Neural cell (in vitro differentiated cells): ENCODE results near the gene INTS11. TPM values are rescaled to one million over a fixed set of nuclear protein-coding genes. Genes with fewer than 3 reads are reported as not detected.

Experiments used
- H2AFZ ChIP-seq: fragments of 200-600, 300-800 bp; sonication (generic), shearing (Covaris generic); 2 replicates; pipeline ENCODE4 v1.6.0; 2014; ENCODE audit warnings: low read depth, mild to moderate bottlenecking, antibody characterized with exemption, low read length, moderate library complexity
- H3F3A ChIP-seq: fragments of 200-600 bp; shearing (Covaris generic); 2 replicates; pipeline ENCODE4 v1.6.1; 2016; ENCODE audit warnings: mild to moderate bottlenecking, moderate library complexity, mixed read lengths, antibody characterized with exemption, low read length; ENCODE audit not compliant: insufficient read depth, poor library complexity, severe bottlenecking
- H3K27ac ChIP-seq: fragments of 200-600, 300-800 bp; sonication (generic), shearing (Covaris generic); 2 replicates; pipeline ENCODE4 v1.5.1; 2014; ENCODE audit warnings: mild to moderate bottlenecking, low read length, moderate library complexity
- H3K27me3 ChIP-seq: fragments of 300-800, 200-600 bp; sonication (generic), shearing (Covaris generic); 2 replicates; pipeline ENCODE4 v1.6.0; 2014; ENCODE audit warnings: mild to moderate bottlenecking, low read depth, low read length, moderate library complexity; ENCODE audit not compliant: insufficient read depth
- H3K36me3 ChIP-seq: fragments of 300-800, 200-600 bp; sonication (generic), shearing (Covaris generic); 2 replicates; pipeline ENCODE4 v1.5.1; 2014; ENCODE audit warnings: mild to moderate bottlenecking, antibody characterized with exemption, low read length, moderate library complexity; ENCODE audit not compliant: insufficient read depth
- H3K4me2 ChIP-seq: fragments of 300-800, 200-600 bp; sonication (generic), shearing (Covaris generic); 2 replicates; pipeline ENCODE4 v1.6.0; 2014; ENCODE audit warnings: mild to moderate bottlenecking, low read length
- H3K4me3 ChIP-seq: fragments of 300-800, 200-600 bp; sonication (generic), shearing (Covaris generic); 2 replicates; pipeline ENCODE4 v1.5.1; 2014; ENCODE audit warnings: mild to moderate bottlenecking, low read length, moderate library complexity
- H3K79me2 ChIP-seq: fragments of 200-600 bp; shearing (Covaris generic); replicated peaks from 2 replicates; pipeline ENCODE4 v1.6.0; 2014; ENCODE audit warnings: mild to moderate bottlenecking, low read length, moderate library complexity; ENCODE audit not compliant: insufficient read depth
- H3K9ac ChIP-seq: fragments of 300-800, 200-600 bp; sonication (generic), shearing (Covaris generic); 2 replicates; pipeline ENCODE4 v1.6.1; 2016; ENCODE audit warnings: mild to moderate bottlenecking, low read length, mixed read lengths
- H3K9me2 ChIP-seq: fragments of 200-600 bp; shearing (Covaris generic); 2 replicates; pipeline ENCODE4 v1.6.1; 2016; ENCODE audit warnings: mild to moderate bottlenecking, low read length, mixed read lengths; ENCODE audit not compliant: insufficient read depth
- H3K9me3 ChIP-seq: fragments of 200-600, 300-800 bp; sonication (generic), shearing (Covaris generic); 2 replicates; pipeline ENCODE4 v1.6.1; 2016; ENCODE audit warnings: mild to moderate bottlenecking, mixed run types, low read length, moderate library complexity, mixed read lengths
- H4K20me1 ChIP-seq: fragments of 200-600 bp; shearing (Covaris generic); 2 replicates; pipeline ENCODE4 v1.6.1; 2016; ENCODE audit warnings: mild to moderate bottlenecking, mixed run types; ENCODE audit not compliant: insufficient read depth
- EP300 ChIP-seq: fragments of 450-650 bp; conservative IDR thresholded peaks from 2 replicates; pipeline ENCODE4 v1.6.1; 2014; ENCODE audit warnings: antibody characterized with exemption, mild to moderate bottlenecking, moderate library complexity; ENCODE audit not compliant: poor library complexity, severe bottlenecking
- EZH2 ChIP-seq: fragments of 200-600, 300-800 bp; shearing (Covaris generic), sonication (generic); IDR thresholded peaks from 2 replicates; pipeline ENCODE4 v1.6.1; 2014; ENCODE audit warnings: antibody characterized with exemption, low read length, borderline replicate concordance, mild to moderate bottlenecking; ENCODE audit not compliant: insufficient read depth, poor library complexity, severe bottlenecking
- MXI1 ChIP-seq: fragments of 450-650 bp; conservative IDR thresholded peaks from 2 replicates; pipeline ENCODE4 v1.6.1; 2014; ENCODE audit warnings: antibody characterized with exemption, mild to moderate bottlenecking; ENCODE audit not compliant: poor library complexity, severe bottlenecking
- POLR2AphosphoS5 ChIP-seq: IDR thresholded peaks from 2 replicates; pipeline ENCODE4 v1.6.1; 2012
- RAD21 ChIP-seq: fragments of 450-650 bp; conservative IDR thresholded peaks from 2 replicates; pipeline ENCODE4 v1.6.1; 2014; ENCODE audit warnings: antibody characterized with exemption, mild to moderate bottlenecking, moderate library complexity
- SMC3 ChIP-seq: fragments of 450-650 bp; conservative IDR thresholded peaks from 2 replicates; pipeline ENCODE4 v1.6.1; 2014; ENCODE audit warnings: antibody characterized with exemption, mild to moderate bottlenecking, moderate library complexity; ENCODE audit not compliant: poor library complexity
- TAF1 ChIP-seq: IDR thresholded peaks from 2 replicates; pipeline ENCODE4 v1.6.1; 2012; ENCODE audit warnings: low read depth
- polyA plus RNA-seq: library from polyadenylated mRNA; depleted of rRNA; stranded (reverse); fragments of >200 nt; gene quantifications from 2 replicates; pipeline ENCODE4 v1.2.3, GENCODE V29; 2014
- TF ChIP-seq, protein P1 (sequence below): IDR thresholded peaks from 2 replicates; pipeline ENCODE4 v1.6.1; 2012; ENCODE audit warnings: borderline replicate concordance
- TF ChIP-seq, protein P2 (sequence below): fragments of 450-650 bp; IDR thresholded peaks from 2 replicates; pipeline ENCODE4 v1.5.1; 2014; ENCODE audit warnings: antibody characterized with exemption, mild to moderate bottlenecking, moderate library complexity; ENCODE audit not compliant: poor library complexity, severe bottlenecking

The INTS11 gene
- polyA plus RNA-seq, 1 donor from 2014 or later: 131 TPM

DNA sequence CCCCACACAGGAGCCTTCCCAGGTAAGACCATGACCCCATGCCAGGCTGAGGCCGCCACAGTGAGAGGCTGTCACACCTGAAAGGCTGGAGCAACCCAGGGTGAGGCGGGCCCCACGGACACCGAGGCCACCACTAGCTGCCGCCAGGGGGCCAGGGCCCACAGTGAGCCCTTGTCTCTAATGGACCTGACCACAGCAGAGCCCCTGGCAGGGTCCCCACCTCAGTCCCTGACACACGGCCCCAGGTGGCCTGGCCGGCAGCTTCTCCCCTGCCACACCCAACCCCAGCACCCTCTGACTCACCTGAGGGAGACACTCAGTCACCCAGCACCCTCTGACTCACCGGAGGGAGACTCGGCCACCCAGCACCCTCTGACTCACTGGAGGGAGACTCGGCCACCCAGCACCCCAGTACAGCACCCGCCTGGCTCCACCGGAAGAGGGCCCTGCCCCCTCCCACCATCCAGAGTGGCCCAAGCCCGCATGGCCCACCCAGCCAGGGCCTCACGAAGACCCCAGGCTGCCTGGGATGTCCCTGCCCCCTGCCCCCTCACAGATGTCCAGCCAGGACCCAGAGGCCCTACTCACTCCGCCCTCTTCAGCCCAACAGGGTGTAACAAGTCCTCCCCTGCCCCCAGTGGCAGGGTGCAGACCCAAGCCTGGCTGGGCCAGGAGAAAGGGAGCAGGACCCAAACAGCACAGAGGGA lies 20.3 kb upstream of the INTS11 start:
- Histone ChIP-seq H4K20me1 (peaks cover 13% of the 10 kb centered on the region), H3K9ac (no peak overlapping the region), H3K79me2 (peaks cover 12% of the 10 kb centered on the region)

DNA sequence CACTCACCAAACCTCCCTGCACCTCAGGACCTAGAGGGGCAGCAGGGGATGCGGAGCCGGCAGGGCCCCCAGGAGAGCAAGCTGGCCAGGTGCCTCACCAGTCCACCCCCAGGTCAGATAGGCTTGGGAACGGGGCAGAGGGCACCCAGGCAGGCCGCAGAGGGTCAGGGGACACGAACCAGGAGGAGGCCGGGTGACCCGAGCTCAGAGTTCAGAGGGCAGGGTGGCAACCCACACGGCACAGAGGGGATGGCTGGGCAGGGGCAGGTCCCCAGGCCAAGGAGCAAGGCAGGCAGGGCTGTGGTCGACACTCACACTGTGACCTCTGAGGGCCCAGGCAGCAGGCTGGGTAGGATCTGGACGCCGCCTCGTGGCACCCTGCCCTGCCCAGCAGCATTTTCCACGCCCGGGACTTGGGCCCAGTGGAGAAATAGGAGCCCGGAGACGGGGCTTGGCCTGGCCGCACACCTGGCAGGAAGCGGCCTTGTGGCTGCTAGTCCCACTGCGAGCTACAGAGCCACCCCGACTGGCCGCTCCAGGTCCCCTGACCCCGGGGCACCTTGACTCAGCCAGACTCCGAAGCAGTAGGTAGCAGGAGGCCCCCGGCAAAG lies 19.5 kb upstream of the INTS11 start:
- Histone ChIP-seq H3K79me2 (peaks cover 12% of the 10 kb centered on the region), H4K20me1 (peaks cover 13% of the 10 kb centered on the region), H3K9me3 (no peaks in the 10 kb centered on the region), H3K9ac (no peak overlapping the region), H3K4me3 (no peak overlapping the region), H3K27me3 (no peaks in the 10 kb centered on the region), H2AFZ (no peak overlapping the region), H3K36me3 (no peaks in the 10 kb centered on the region), H3K27ac (no peak overlapping the region), H3K9me2 (no peaks in the 10 kb centered on the region), H3K4me2 (no peak overlapping the region), H3F3A (no peaks in the 10 kb centered on the region)
- TF ChIP-seq EP300 (no peak), TAF1 (no peak), RAD21 (no peak), MXI1 (no peak), POLR2AphosphoS5 (no peak), SMC3 (no peak), EZH2 (no peak)
- TF ChIP-seq, protein P1, sequence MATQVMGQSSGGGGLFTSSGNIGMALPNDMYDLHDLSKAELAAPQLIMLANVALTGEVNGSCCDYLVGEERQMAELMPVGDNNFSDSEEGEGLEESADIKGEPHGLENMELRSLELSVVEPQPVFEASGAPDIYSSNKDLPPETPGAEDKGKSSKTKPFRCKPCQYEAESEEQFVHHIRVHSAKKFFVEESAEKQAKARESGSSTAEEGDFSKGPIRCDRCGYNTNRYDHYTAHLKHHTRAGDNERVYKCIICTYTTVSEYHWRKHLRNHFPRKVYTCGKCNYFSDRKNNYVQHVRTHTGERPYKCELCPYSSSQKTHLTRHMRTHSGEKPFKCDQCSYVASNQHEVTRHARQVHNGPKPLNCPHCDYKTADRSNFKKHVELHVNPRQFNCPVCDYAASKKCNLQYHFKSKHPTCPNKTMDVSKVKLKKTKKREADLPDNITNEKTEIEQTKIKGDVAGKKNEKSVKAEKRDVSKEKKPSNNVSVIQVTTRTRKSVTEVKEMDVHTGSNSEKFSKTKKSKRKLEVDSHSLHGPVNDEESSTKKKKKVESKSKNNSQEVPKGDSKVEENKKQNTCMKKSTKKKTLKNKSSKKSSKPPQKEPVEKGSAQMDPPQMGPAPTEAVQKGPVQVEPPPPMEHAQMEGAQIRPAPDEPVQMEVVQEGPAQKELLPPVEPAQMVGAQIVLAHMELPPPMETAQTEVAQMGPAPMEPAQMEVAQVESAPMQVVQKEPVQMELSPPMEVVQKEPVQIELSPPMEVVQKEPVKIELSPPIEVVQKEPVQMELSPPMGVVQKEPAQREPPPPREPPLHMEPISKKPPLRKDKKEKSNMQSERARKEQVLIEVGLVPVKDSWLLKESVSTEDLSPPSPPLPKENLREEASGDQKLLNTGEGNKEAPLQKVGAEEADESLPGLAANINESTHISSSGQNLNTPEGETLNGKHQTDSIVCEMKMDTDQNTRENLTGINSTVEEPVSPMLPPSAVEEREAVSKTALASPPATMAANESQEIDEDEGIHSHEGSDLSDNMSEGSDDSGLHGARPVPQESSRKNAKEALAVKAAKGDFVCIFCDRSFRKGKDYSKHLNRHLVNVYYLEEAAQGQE: no peak
- TF ChIP-seq, protein P2, sequence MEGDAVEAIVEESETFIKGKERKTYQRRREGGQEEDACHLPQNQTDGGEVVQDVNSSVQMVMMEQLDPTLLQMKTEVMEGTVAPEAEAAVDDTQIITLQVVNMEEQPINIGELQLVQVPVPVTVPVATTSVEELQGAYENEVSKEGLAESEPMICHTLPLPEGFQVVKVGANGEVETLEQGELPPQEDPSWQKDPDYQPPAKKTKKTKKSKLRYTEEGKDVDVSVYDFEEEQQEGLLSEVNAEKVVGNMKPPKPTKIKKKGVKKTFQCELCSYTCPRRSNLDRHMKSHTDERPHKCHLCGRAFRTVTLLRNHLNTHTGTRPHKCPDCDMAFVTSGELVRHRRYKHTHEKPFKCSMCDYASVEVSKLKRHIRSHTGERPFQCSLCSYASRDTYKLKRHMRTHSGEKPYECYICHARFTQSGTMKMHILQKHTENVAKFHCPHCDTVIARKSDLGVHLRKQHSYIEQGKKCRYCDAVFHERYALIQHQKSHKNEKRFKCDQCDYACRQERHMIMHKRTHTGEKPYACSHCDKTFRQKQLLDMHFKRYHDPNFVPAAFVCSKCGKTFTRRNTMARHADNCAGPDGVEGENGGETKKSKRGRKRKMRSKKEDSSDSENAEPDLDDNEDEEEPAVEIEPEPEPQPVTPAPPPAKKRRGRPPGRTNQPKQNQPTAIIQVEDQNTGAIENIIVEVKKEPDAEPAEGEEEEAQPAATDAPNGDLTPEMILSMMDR: no peak

More for the DNA sequence above, 20.3 kb upstream of the INTS11 start:
- H3K4me2 ChIP-seq: no peak overlapping the region
- no peaks in the 10 kb centered on the region for H3K27me3 ChIP-seq
- no peaks in the 10 kb centered on the region for H3F3A ChIP-seq
- no peak for TF ChIP-seq SMC3
- TF ChIP-seq, protein P2: no peak
- no peak for TF ChIP-seq EP300
- TF ChIP-seq RAD21: no peak
- no peak for TF ChIP-seq POLR2AphosphoS5
- no peak for TF ChIP-seq TAF1
- no peak for TF ChIP-seq MXI1
- H2AFZ ChIP-seq: no peak overlapping the region
- H3K9me3 ChIP-seq: no peaks in the 10 kb centered on the region
- no peak overlapping the region for H3K27ac ChIP-seq
- no peak overlapping the region for H3K4me3 ChIP-seq
- no peaks in the 10 kb centered on the region for H3K9me2 ChIP-seq
- no peaks in the 10 kb centered on the region for H3K36me3 ChIP-seq
